WTC11 (cell line): ENCODE measurements around the gene STAG1.

Experiments used
- CREB1 ChIP-seq: sonication (generic); formaldehyde crosslinking; IDR thresholded peaks from 2 replicates; pipeline ENCODE4 v1.8.0; 2023; ENCODE audit warnings: mild to moderate bottlenecking, missing genetic modification reagents
- IRF2 ChIP-seq: sonication (generic); formaldehyde crosslinking; IDR thresholded peaks from 2 replicates; pipeline ENCODE4 v1.8.0; 2022; ENCODE audit warnings: low read depth, missing genetic modification reagents, borderline replicate concordance
- NR3C1 ChIP-seq: sonication (generic); formaldehyde crosslinking; conservative IDR thresholded peaks from 2 replicates; pipeline ENCODE4 v1.8.1; 2023; ENCODE audit warnings: low read depth, mild to moderate bottlenecking, missing genetic modification reagents
- TCF7 ChIP-seq: sonication (generic); formaldehyde crosslinking; IDR thresholded peaks from 2 replicates; pipeline ENCODE4 v1.8.0; 2022; ENCODE audit warnings: mild to moderate bottlenecking, low read depth, missing genetic modification reagents, moderate library complexity
- ZBTB21 ChIP-seq: sonication (generic); formaldehyde crosslinking; IDR thresholded peaks from 2 replicates; pipeline ENCODE4 v1.8.1; 2023; ENCODE audit warnings: mild to moderate bottlenecking, missing genetic modification reagents, borderline replicate concordance
- ZNF121 ChIP-seq: sonication (generic); formaldehyde crosslinking; IDR thresholded peaks from 2 replicates; pipeline ENCODE4 v1.8.0; 2023; ENCODE audit warnings: missing genetic modification reagents
- ZNF138 ChIP-seq: sonication (generic); formaldehyde crosslinking; conservative IDR thresholded peaks from 2 replicates; pipeline ENCODE4 v1.8.1; 2022; ENCODE audit warnings: mild to moderate bottlenecking, moderate library complexity, missing genetic modification reagents
- TF ChIP-seq, protein P1 (sequence below): fragments of 200-600 bp; IDR thresholded peaks from 2 replicates; pipeline ENCODE4 v1.8.0; 2022; ENCODE audit warnings: antibody characterized with exemption
- TF ChIP-seq, protein P2 (sequence below): sonication (generic); formaldehyde crosslinking; IDR thresholded peaks from 2 replicates; pipeline ENCODE4 v1.8.0; 2022; ENCODE audit warnings: mild to moderate bottlenecking, missing genetic modification reagents
- TF ChIP-seq, protein P3 (sequence below): sonication (generic); formaldehyde crosslinking; IDR thresholded peaks from 2 replicates; pipeline ENCODE4 v1.8.1; 2023; ENCODE audit warnings: mild to moderate bottlenecking, missing genetic modification reagents, borderline replicate concordance
- TF ChIP-seq, protein P4 (sequence below): sonication (generic); formaldehyde crosslinking; IDR thresholded peaks from 2 replicates; pipeline ENCODE4 v1.8.1; 2022; ENCODE audit warnings: low read depth, mild to moderate bottlenecking, moderate library complexity, missing genetic modification reagents, borderline replicate concordance
- TF ChIP-seq, protein P5 (sequence below): sonication (generic); formaldehyde crosslinking; IDR thresholded peaks from 2 replicates; pipeline ENCODE4 v1.8.1; 2022; ENCODE audit warnings: low read depth, missing genetic modification reagents, borderline replicate concordance
- TF ChIP-seq, protein P6 (sequence below): sonication (generic); formaldehyde crosslinking; conservative IDR thresholded peaks from 2 replicates; pipeline ENCODE4 v1.8.1; 2022; ENCODE audit warnings: mild to moderate bottlenecking, missing genetic modification reagents

DNA sequence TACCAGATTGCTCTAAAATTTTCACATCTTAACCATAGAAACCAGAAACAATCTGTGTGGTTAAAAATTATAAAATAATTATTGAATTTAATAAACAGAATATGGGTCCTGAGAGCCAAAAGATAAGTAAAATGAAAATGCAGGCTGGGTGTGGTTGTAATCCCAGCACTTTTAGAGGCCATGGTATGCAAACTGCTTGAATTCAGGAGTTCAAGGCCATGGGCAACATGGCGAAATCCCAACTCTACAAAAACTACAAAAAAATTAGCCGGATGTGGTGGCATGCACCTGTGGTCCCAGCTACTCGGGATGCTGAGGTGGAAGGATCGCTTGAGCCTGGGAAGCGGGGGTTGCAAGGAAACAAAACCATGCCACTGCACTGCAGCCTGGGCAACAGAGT, 236.1 kb downstream of the STAG1 start:
- TF ChIP-seq, protein P1, sequence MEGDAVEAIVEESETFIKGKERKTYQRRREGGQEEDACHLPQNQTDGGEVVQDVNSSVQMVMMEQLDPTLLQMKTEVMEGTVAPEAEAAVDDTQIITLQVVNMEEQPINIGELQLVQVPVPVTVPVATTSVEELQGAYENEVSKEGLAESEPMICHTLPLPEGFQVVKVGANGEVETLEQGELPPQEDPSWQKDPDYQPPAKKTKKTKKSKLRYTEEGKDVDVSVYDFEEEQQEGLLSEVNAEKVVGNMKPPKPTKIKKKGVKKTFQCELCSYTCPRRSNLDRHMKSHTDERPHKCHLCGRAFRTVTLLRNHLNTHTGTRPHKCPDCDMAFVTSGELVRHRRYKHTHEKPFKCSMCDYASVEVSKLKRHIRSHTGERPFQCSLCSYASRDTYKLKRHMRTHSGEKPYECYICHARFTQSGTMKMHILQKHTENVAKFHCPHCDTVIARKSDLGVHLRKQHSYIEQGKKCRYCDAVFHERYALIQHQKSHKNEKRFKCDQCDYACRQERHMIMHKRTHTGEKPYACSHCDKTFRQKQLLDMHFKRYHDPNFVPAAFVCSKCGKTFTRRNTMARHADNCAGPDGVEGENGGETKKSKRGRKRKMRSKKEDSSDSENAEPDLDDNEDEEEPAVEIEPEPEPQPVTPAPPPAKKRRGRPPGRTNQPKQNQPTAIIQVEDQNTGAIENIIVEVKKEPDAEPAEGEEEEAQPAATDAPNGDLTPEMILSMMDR: no peak
- TF ChIP-seq, protein P2, sequence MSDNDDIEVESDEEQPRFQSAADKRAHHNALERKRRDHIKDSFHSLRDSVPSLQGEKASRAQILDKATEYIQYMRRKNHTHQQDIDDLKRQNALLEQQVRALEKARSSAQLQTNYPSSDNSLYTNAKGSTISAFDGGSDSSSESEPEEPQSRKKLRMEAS (CRISPR knock-in tag): no peak
- no peak for TF ChIP-seq ZNF121 (CRISPR knock-in tag)
- TF ChIP-seq TCF7 (CRISPR knock-in tag): no peak
- TF ChIP-seq, protein P3, sequence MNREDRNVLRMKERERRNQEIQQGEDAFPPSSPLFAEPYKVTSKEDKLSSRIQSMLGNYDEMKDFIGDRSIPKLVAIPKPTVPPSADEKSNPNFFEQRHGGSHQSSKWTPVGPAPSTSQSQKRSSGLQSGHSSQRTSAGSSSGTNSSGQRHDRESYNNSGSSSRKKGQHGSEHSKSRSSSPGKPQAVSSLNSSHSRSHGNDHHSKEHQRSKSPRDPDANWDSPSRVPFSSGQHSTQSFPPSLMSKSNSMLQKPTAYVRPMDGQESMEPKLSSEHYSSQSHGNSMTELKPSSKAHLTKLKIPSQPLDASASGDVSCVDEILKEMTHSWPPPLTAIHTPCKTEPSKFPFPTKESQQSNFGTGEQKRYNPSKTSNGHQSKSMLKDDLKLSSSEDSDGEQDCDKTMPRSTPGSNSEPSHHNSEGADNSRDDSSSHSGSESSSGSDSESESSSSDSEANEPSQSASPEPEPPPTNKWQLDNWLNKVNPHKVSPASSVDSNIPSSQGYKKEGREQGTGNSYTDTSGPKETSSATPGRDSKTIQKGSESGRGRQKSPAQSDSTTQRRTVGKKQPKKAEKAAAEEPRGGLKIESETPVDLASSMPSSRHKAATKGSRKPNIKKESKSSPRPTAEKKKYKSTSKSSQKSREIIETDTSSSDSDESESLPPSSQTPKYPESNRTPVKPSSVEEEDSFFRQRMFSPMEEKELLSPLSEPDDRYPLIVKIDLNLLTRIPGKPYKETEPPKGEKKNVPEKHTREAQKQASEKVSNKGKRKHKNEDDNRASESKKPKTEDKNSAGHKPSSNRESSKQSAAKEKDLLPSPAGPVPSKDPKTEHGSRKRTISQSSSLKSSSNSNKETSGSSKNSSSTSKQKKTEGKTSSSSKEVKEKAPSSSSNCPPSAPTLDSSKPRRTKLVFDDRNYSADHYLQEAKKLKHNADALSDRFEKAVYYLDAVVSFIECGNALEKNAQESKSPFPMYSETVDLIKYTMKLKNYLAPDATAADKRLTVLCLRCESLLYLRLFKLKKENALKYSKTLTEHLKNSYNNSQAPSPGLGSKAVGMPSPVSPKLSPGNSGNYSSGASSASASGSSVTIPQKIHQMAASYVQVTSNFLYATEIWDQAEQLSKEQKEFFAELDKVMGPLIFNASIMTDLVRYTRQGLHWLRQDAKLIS: no peak
- TF ChIP-seq NR3C1 (CRISPR knock-in tag): no peak
- TF ChIP-seq, protein P4, sequence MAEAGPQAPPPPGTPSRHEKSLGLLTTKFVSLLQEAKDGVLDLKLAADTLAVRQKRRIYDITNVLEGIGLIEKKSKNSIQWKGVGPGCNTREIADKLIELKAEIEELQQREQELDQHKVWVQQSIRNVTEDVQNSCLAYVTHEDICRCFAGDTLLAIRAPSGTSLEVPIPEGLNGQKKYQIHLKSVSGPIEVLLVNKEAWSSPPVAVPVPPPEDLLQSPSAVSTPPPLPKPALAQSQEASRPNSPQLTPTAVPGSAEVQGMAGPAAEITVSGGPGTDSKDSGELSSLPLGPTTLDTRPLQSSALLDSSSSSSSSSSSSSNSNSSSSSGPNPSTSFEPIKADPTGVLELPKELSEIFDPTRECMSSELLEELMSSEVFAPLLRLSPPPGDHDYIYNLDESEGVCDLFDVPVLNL (CRISPR knock-in tag): no peak
- TF ChIP-seq ZBTB21: no peak
- no peak for TF ChIP-seq IRF2 (CRISPR knock-in tag)
- TF ChIP-seq CREB1 (CRISPR knock-in tag): no peak
- TF ChIP-seq, protein P5, sequence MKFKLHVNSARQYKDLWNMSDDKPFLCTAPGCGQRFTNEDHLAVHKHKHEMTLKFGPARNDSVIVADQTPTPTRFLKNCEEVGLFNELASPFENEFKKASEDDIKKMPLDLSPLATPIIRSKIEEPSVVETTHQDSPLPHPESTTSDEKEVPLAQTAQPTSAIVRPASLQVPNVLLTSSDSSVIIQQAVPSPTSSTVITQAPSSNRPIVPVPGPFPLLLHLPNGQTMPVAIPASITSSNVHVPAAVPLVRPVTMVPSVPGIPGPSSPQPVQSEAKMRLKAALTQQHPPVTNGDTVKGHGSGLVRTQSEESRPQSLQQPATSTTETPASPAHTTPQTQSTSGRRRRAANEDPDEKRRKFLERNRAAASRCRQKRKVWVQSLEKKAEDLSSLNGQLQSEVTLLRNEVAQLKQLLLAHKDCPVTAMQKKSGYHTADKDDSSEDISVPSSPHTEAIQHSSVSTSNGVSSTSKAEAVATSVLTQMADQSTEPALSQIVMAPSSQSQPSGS: no peak
- TF ChIP-seq ZNF138 (CRISPR knock-in tag): no peak
- TF ChIP-seq, protein P6, sequence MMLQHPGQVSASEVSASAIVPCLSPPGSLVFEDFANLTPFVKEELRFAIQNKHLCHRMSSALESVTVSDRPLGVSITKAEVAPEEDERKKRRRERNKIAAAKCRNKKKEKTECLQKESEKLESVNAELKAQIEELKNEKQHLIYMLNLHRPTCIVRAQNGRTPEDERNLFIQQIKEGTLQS (CRISPR knock-in tag): no peak
